ENCODE results near the gene CCDC194. TPM values are rescaled to one million over a fixed set of nuclear protein-coding genes. Genes with fewer than 3 reads are reported as not detected.

Gene CCDC194
- total RNA-seq: not detected

GRCh38 chr19:17393914-17394313 lies at the start of gene CCDC194:
Gene CCDC194 (minus strand): TSS chr19:17394196. CDS start chr19:17394158, 38 bp downstream.
- WGBS, 2 donors: 23 to 43% methylated on average over 3 to 22 of the region's 41 CpGs
- no peak for DNase-seq (ENCODE audit: low spot score in 2 of 2)
- no peak within 1 kb of the TSS for H3K4me3 ChIP-seq (ENCODE audit: low read depth, poor library complexity, severe bottlenecking)
- TF ChIP-seq POLR2A (IDR thresholded peaks at IDR 0.05) (no peak), CTCF (IDR thresholded peaks at IDR 0.05) (no peak)
- intact Hi-C loops (cut with DNase I; ENCODE audit: low total_unique reads): loop anchor here (10.0 kb wide), 1 partner anchor 71 kb away; the partner anchor contains the start of gene NXNL1

DNA sequence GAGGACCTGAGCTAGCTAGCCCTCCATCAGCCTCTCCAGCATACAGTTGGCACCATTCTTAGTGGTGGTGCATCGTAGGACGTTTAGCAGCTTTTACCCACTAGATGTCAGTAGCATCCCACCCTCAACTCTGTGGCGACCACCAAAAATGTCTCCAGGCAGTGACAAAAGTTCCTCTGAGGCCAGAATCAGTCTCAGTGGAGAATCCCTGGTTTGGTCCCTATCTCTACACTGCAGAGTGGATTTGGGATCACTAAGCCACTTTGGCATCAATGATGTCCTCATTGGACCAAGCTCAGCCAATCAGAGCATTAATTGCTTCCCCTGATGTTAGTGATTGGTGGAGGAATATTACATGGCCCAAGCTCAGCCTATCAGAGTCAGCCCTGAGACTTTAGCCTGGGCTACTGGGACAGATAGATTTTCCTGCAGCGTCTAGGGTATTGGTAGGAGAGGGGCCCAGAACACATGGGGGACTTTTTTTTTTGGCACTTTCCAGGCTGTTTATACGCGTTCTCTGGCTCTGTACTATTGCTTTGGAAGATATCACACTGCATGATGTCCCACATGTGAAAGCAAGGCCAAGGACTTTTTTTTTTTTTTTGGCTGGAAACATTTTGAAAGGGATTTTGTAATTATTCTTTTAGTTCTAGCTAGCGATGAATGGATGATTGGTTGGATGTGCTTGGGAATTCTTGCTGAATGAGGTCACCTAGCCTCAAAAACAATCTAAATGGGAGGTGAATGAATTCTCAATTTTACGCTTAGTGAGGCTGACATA lies 47.4 kb upstream of the CCDC194 start:
- TF ChIP-seq CTCF (IDR thresholded peaks at IDR 0.05) (no peak), POLR2A (IDR thresholded peaks at IDR 0.05) (no peak)
- H3K4me3 ChIP-seq (ENCODE audit: low read depth, poor library complexity, severe bottlenecking): no peak overlapping the region
- 34 to 44% methylated on average over 8 of the region's 8 CpGs for WGBS, 2 donors
- intact Hi-C loops (cut with DNase I; ENCODE audit: low total_unique reads): no loop called here
- no peak for DNase-seq (ENCODE audit: low spot score in 2 of 2)

GRCh38 chr19:17436874-17437267 lies 42.9 kb upstream of the CCDC194 start:
- H3K4me3 ChIP-seq (ENCODE audit: low read depth, poor library complexity, severe bottlenecking): no peak overlapping the region
- intact Hi-C loops (cut with DNase I; ENCODE audit: low total_unique reads): no loop called here
- no peak for TF ChIP-seq POLR2A (IDR thresholded peaks at IDR 0.05)
- TF ChIP-seq CTCF (IDR thresholded peaks at IDR 0.05): no peak
- no peak for DNase-seq (ENCODE audit: low spot score in 2 of 2)
- 83 to 89% methylated on average over 7 of the region's 7 CpGs for WGBS, 2 donors

DNA sequence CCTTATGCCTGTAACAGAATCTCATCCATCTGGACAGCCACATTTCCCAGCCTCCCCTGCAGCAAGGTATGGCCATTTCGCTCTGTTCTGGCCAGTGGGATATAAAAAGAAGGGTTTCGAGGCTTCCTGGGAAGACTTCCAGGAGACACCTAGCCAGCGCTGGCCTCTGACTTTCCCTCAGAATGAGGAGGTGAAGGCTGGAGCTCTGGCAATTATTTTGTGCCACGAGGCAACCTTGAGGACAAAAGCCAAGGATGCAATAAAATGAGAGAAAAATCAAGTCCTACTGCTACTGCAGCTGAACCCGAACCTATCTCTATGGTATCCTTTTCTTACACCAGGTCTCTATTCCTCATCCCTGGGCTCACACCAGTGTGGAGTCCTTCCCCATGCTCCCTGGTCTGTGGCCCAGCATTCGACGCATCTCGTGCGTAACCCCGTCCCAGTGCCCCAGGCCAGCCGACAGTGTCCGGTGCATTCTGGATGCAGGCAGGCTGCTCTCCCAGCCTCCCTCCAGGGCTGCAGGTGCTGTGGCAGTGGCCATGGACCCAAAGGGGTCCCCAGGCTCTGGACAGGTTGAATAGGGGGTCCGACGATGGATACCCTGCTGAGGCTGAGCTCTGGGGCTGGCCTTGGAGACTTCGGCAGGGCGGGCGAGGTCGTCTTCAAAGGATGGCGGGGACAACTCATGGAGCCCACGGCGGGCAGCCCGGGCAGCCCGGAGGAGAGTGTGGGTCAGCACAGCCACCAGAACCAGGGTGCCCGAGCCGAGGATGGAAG lies 42.3 kb upstream of the CCDC194 start:
- TF ChIP-seq CTCF (IDR thresholded peaks at IDR 0.05): no peak
- TF ChIP-seq POLR2A (IDR thresholded peaks at IDR 0.05): no peak
- intact Hi-C loops (cut with DNase I; ENCODE audit: low total_unique reads): no loop called here
- WGBS, 2 donors: 96 to 98% methylated on average over 25 of the region's 25 CpGs
- no peak overlapping the region for H3K4me3 ChIP-seq (ENCODE audit: low read depth, poor library complexity, severe bottlenecking)
- no peak for DNase-seq (ENCODE audit: low spot score in 2 of 2)

DNA sequence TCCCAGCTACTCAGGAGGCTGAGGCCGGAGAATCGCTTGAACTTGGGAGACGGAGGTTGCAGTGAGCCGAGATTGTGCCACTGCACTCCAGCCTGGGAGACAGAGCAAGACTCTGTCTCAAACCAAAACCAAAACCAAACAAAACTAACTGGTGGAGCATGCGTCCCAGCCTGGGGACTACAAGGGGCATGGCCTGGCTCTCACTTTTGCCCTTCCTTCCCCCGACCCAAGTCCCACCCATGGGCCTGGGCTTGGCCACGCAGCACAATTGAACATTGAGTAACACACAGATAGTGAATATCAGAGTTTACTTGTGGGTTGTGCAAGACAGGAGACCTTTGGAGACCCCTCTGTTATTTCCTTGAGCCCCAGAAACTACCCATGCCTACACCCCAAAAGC lies 41.2 kb upstream of the CCDC194 start:
- DNase-seq (ENCODE audit: low spot score in 2 of 2): no peak
- TF ChIP-seq CTCF (IDR thresholded peaks at IDR 0.05) (no peak), POLR2A (IDR thresholded peaks at IDR 0.05) (no peak)
- intact Hi-C loops (cut with DNase I; ENCODE audit: low total_unique reads): no loop called here
- H3K4me3 ChIP-seq (ENCODE audit: low read depth, poor library complexity, severe bottlenecking): no peak overlapping the region
- 84 to 90% methylated on average over 7 of the region's 7 CpGs for WGBS, 2 donors

Data from lower leg skin (tissue), 4 donors.